HG02973 (cell line): Measurements from ENCODE around the gene NNMT.

Experiments used
- ATAC-seq: cut with Tn5 transposase; IDR thresholded peaks from one replicate; pipeline ENCODE4 v1.9.1; 2021; ENCODE audit warnings: moderate library complexity; ENCODE audit not compliant: unreplicated experiment

NNMT gene

GRCh38 chr11:114343020-114343419 lies 46.8 kb downstream of the NNMT start:
- no peak for ATAC-seq

DNA sequence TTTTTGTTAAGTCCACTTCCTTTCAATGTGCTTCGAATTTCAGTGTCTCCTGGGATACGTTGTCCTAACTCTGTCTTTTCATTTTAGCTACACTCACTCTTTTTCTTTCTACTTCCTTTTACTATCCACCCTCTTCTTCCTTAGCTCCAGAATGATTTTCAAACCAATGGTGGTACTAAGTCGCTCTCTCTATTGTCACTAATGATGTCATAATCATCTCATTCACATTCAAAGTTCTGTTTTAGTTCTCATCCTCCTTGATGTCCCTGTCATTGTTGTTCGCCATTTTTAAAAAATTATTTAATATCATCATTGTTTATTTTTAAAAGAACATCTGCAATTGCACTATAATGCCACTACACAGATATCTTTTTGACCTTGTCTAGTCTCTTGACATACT lies 47.3 kb downstream of the NNMT start:
- ATAC-seq, result no peak

GRCh38 chr11:114344494-114344893 lies 48.3 kb downstream of the NNMT start:
- ATAC-seq, result no peak

DNA sequence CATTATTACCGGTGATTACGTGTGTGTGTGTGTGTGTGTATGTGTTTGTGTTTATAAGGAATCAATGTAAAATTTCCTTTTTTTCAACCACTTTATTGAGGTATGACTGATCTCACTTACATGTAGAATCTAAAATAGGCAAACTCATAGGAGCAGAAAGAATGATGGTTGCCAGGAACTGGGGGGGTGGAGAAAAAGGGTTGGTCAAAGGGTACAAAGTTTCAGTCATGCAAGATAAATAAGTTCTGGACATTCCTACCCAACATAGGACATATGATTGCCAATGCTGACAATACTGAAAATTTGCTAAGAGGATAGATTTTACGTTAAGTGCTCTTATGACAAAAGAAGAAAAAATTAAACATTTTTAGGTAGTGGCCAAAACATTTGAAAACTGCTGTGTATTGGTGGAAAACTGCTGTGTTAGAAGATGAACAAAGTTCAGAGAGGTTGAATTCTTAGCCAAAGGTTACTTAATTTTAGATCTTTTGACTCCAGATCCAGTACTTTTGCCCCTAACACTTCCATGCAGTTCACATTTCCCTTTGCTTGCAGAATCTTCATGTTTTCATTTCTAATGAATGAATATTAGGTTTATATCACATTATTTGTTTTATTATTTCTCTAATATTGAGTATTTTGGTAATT lies 49.5 kb downstream of the NNMT start:
- ATAC-seq, result no peak

- ATAC-seq, result no peak
Observed at GRCh38 chr11:114346709-114347141, 50.5 kb downstream of the NNMT start.

DNA sequence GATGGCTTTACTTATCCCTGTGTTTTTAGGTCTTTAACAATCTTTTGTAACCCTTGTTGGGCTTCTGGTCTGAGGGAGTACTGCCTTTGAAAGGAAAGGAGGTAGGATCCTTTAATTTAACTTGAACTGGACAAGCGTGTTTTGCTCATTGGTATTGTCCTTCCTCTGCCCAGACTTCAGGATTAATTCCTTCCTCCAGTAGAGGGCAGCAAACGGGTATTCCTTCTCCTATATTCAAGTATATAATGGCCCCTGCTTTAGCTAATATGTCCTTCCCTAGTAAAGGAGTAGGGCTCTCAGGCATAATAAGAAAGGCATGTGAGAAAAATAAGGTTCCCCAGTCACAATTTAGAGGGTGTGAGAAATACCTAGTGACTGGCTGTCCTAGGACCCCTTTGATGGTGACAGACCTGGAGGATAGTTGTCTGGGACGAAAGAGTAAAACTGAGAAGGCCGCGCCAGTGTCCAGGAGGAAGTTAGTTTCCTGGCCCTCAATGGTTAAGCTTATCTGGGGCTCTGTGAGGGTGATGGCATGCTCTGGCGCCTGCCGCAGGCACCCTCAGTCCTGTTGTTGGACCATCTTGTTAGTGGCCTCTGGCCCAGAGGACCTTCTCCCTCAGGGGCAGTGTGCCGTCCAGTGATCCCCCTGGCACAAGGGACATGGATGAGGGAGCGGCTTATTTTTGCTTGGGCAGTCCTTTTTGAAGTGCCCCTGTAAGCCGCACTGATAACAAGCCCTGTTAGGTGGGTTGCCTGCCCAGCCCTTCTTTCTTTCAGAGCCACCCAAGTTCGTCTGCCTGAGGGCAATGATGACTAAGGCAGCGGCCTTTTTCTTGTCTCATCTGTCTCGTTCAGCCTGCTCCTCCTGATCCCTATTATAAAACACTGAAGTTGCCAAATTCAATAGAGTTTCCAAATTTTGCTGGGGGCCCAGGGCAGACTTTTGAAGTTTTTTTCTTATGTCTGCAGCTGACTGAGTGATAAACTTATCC lies 52.3 kb downstream of the NNMT start:
- ATAC-seq, result no peak

GRCh38 chr11:114350022-114350421 lies 53.8 kb downstream of the NNMT start:
- ATAC-seq, result no peak

DNA sequence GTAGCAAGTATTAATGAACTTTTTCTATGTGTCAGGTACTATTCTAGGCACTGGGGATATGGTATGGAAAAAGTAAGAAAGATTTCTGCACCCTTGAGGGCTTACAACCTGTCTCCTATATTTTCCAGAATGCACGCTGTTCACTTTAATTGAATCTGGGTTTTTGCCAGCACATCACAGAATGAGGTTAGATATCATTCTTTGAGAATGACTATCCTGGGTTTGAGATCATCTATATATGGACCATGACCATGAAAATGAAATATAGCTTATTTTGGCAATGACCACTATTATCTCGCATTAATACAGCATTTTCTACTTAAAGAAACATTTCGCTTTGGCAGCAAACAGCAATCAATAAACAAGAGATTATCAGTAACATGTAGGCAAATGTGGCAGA lies 57.2 kb downstream of the NNMT start:
- ATAC-seq, result no peak

- ATAC-seq, result no peak
Observed at GRCh38 chr11:114354076-114354475, 57.9 kb downstream of the NNMT start.

GRCh38 chr11:114358716-114359115 lies 62.5 kb downstream of the NNMT start:
- ATAC-seq, result no peak

DNA sequence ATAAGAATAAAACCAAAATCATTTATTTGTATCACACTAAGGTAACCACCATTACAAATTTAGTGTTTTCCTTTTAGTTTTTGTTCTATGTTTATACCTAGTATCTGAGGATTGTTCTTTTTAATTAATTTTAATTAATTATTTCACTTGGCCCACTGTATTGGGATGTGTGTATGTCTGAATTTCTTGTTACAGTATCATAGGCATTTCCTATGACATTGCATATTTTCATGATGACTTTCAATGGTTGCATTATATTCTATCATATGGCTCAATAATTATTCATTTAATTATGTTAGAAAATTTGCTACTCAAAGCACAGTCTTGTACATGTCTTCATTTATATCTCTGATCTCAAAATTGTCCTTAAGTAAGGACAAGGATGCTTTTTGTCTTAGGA lies 63.1 kb downstream of the NNMT start:
- ATAC-seq, result no peak

GRCh38 chr11:114362326-114362725 lies 66.1 kb downstream of the NNMT start:
- no peak for ATAC-seq

DNA sequence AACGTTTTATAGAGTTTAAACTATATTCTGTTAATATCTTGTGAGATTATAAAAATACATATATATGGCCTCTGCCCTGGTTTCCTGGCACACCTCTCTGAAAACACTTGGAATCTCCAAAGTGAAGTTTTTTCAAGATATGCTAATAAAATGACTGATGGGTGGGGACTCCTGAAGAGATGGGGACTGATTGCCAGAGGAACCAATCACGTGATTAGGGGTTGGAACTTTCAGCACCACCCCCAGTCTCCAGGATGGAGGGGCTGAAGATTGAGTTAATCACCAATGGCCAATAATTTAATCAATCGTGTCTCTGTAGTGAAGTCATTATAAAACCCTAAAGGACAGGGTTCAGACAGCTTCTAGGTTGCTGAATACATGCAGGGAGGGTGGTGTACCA lies 66.8 kb downstream of the NNMT start:
- no peak for ATAC-seq
